ENCODE data around the gene PAQR3.
"Not testable (repeated sequence)": the region's sequence is repeated elsewhere in the genome, so short reads cannot be mapped to it uniquely, and the experiment has no call there.

PAQR3 gene

GRCh38 chr4:78923464-78924312 is 15.6 kb downstream of the PAQR3 start:
- no peak for DNase-seq

GRCh38 chr4:78922207-78922606 is 17.0 kb downstream of the PAQR3 start:
- no peak for DNase-seq

- DNase-seq = no peak
These were observed 28.6 kb downstream of the PAQR3 start for GRCh38 chr4:78910612-78911011.

GRCh38 chr4:78908974-78909373 is 30.3 kb downstream of the PAQR3 start:
- not testable (repeated sequence) for DNase-seq

GRCh38 chr4:78907638-78908037 is 31.6 kb downstream of the PAQR3 start:
- DNase-seq = no peak

- no peak for DNase-seq
These were observed 35.1 kb downstream of the PAQR3 start for GRCh38 chr4:78904143-78904542.

- no peak for DNase-seq
These were observed 36.9 kb downstream of the PAQR3 start for GRCh38 chr4:78902298-78902697.

- DNase-seq = no peak
These were observed 37.4 kb downstream of the PAQR3 start for GRCh38 chr4:78901882-78902281.

- DNase-seq = no peak
These were observed 39.9 kb downstream of the PAQR3 start for GRCh38 chr4:78899302-78899701.

GRCh38 chr4:78889955-78890354 is 49.3 kb downstream of the PAQR3 start:
- no peak for DNase-seq

GRCh38 chr4:78885598-78885997 is 53.6 kb downstream of the PAQR3 start:
- DNase-seq = no peak

- DNase-seq = no peak
These were observed 58.3 kb downstream of the PAQR3 start for GRCh38 chr4:78880874-78881492.

GRCh38 chr4:78878031-78878430 is 61.2 kb downstream of the PAQR3 start:
- no peak for DNase-seq

- no peak for DNase-seq
These were observed 62.5 kb downstream of the PAQR3 start for GRCh38 chr4:78876568-78877320.

GRCh38 chr4:78870056-78870455 is 69.2 kb downstream of the PAQR3 start:
- DNase-seq = no peak

GRCh38 chr4:78868712-78869111 is 70.5 kb downstream of the PAQR3 start:
- not testable (repeated sequence) for DNase-seq

- no peak for DNase-seq
These were observed 73.8 kb downstream of the PAQR3 start for GRCh38 chr4:78865451-78865850.

GRCh38 chr4:78864405-78865024 is 74.7 kb downstream of the PAQR3 start:
- no peak for DNase-seq

- DNase-seq = no peak
These were observed 75.2 kb downstream of the PAQR3 start for GRCh38 chr4:78863991-78864390.

GRCh38 chr4:78863254-78863869 is 75.9 kb downstream of the PAQR3 start:
- no peak for DNase-seq

- no peak for DNase-seq
These were observed 76.9 kb downstream of the PAQR3 start for GRCh38 chr4:78862314-78862737.

Measured in activated naive CD4-positive, alpha-beta T cell (primary cell).